ENCODE measurements around the gene NUTM2D.
"Not testable (repeated sequence)": the region's sequence is repeated elsewhere in the genome, so short reads cannot be mapped to it uniquely, and the experiment has no call there.

GRCh38 chr10:87309657-87310056 is 47.9 kb upstream of the NUTM2D start:
- TF ChIP-seq ZNF217 (IDR thresholded peaks at IDR 0.05); CTCF (IDR thresholded peaks at IDR 0.05 in 2 of 3, conservative IDR thresholded peaks at IDR 0.05 in 1 of 3; ENCODE audit: control insufficient read depth in 2 of 3, extremely low read depth in 1 of 3, insufficient read depth in 1 of 3, low read depth in 3 of 3, low read length in 3 of 3); KLF5 (IDR thresholded peaks at IDR 0.05; ENCODE audit: partially characterized antibody); JUND (IDR thresholded peaks at IDR 0.05; ENCODE audit: low read depth, low read length); SIN3A (IDR thresholded peaks at IDR 0.05; ENCODE audit: low read depth, low read length); EZH2 (IDR thresholded peaks at IDR 0.05; ENCODE audit: borderline replicate concordance, control insufficient read depth, low read depth, low read length); MYC (IDR thresholded peaks at IDR 0.05; ENCODE audit: insufficient read depth, insufficient read length, insufficient replicate concordance, low read length, severe bottlenecking); HCFC1 (IDR thresholded peaks at IDR 0.05; ENCODE audit: low read length): not testable (repeated sequence)

Measured in GM12878 (cell line).